ENCODE measurements around the gene MX1. TPM values are rescaled to one million over a fixed set of nuclear protein-coding genes. Genes with fewer than 3 reads are reported as not detected.

Gene MX1
- polyA plus RNA-seq, 2 of the 4 experiments (the other 2 are of a cell fraction) = 0.58 to 0.96 TPM

GRCh38 chr21:41398831-41399230, 27.2 kb upstream of the MX1 start:
- H3K27ac ChIP-seq = no peak overlapping the region
- TF ChIP-seq PBX3 (IDR thresholded peaks at IDR 0.05) (no peak), FOSL2 (IDR thresholded peaks at IDR 0.05) (no peak), FOSL2 (CRISPR knock-in tag; IDR thresholded peaks at IDR 0.05) (no peak), ZSCAN20 (CRISPR knock-in tag; IDR thresholded peaks at IDR 0.05) (no peak), JUNB (IDR thresholded peaks at IDR 0.05) (no peak), POLR2A (IDR thresholded peaks at IDR 0.05; ENCODE audit: low read length) (no peak), GATA3 (IDR thresholded peaks at IDR 0.05; ENCODE audit: borderline replicate concordance) (no peak), MAZ (IDR thresholded peaks at IDR 0.05; ENCODE audit: borderline replicate concordance, low read depth, low read length) (no peak), ESRRA (IDR thresholded peaks at IDR 0.05; ENCODE audit: borderline replicate concordance, low read length) (no peak), EHF (CRISPR knock-in tag; IDR thresholded peaks at IDR 0.05) (no peak)
- TF ChIP-seq, protein P1, sequence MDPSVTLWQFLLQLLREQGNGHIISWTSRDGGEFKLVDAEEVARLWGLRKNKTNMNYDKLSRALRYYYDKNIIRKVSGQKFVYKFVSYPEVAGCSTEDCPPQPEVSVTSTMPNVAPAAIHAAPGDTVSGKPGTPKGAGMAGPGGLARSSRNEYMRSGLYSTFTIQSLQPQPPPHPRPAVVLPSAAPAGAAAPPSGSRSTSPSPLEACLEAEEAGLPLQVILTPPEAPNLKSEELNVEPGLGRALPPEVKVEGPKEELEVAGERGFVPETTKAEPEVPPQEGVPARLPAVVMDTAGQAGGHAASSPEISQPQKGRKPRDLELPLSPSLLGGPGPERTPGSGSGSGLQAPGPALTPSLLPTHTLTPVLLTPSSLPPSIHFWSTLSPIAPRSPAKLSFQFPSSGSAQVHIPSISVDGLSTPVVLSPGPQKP (IDR thresholded peaks at IDR 0.05; ENCODE audit: low read depth, low read length) = no peak
- TF ChIP-seq, protein P2, sequence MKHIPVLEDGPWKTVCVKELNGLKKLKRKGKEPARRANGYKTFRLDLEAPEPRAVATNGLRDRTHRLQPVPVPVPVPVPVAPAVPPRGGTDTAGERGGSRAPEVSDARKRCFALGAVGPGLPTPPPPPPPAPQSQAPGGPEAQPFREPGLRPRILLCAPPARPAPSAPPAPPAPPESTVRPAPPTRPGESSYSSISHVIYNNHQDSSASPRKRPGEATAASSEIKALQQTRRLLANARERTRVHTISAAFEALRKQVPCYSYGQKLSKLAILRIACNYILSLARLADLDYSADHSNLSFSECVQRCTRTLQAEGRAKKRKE (CRISPR knock-in tag; IDR thresholded peaks at IDR 0.05; ENCODE audit: low read depth) = no peak
- TF ChIP-seq, protein P3, sequence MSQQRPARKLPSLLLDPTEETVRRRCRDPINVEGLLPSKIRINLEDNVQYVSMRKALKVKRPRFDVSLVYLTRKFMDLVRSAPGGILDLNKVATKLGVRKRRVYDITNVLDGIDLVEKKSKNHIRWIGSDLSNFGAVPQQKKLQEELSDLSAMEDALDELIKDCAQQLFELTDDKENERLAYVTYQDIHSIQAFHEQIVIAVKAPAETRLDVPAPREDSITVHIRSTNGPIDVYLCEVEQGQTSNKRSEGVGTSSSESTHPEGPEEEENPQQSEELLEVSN (IDR thresholded peaks at IDR 0.05; ENCODE audit: borderline replicate concordance, low read depth) = no peak
- FAIRE-seq (no peak), ATAC-seq (no peak), DNase-seq (ENCODE audit: low read depth in 1 of 2, low spot score in 1 of 2) (no peak)
- WGBS (ENCODE audit: missing lambda C conversion rate) = 70% methylated on average over 16 of the region's 16 CpGs
- CTCF ChIA-PET = no interaction called here
- H3K4me3 ChIP-seq = no peak overlapping the region
- no peaks in the 10 kb centered on the region for H3K4me1 ChIP-seq
- H3K9me3 ChIP-seq = no peaks in the 10 kb centered on the region
- H3K4me2 ChIP-seq = no peak overlapping the region
- POLR2A ChIA-PET = no interaction called here

GRCh38 chr21:41399246-41399800, 26.7 kb upstream of the MX1 start:
- no peak overlapping the region for H3K27ac ChIP-seq
- CTCF ChIA-PET = no interaction called here
- TF ChIP-seq USF2 (IDR thresholded peaks at IDR 0.05) (no peak), CTCF (IDR thresholded peaks at IDR 0.05) (no peak), ZNF302 (CRISPR knock-in tag; IDR thresholded peaks at IDR 0.05) (no peak), MAFK (IDR thresholded peaks at IDR 0.05; ENCODE audit: partially characterized antibody) (no peak), FOXS1 (CRISPR knock-in tag; IDR thresholded peaks at IDR 0.05) (no peak), HOXB5 (CRISPR knock-in tag; IDR thresholded peaks at IDR 0.05) (no peak), HMGXB4 (CRISPR knock-in tag; IDR thresholded peaks at IDR 0.05; ENCODE audit: borderline replicate concordance) (no peak), PHF8 (IDR thresholded peaks at IDR 0.05; ENCODE audit: borderline replicate concordance, low read depth) (no peak), EHMT2 (IDR thresholded peaks at IDR 0.05; ENCODE audit: low read depth) (no peak), HOXA7 (CRISPR knock-in tag; IDR thresholded peaks at IDR 0.05) (no peak), KDM5A (IDR thresholded peaks at IDR 0.05) (no peak), JUN (IDR thresholded peaks at IDR 0.05) (no peak)
- TF ChIP-seq, protein P4, sequence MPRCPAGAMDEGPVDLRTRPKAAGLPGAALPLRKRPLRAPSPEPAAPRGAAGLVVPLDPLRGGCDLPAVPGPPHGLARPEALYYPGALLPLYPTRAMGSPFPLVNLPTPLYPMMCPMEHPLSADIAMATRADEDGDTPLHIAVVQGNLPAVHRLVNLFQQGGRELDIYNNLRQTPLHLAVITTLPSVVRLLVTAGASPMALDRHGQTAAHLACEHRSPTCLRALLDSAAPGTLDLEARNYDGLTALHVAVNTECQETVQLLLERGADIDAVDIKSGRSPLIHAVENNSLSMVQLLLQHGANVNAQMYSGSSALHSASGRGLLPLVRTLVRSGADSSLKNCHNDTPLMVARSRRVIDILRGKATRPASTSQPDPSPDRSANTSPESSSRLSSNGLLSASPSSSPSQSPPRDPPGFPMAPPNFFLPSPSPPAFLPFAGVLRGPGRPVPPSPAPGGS (IDR thresholded peaks at IDR 0.05) = no peak

More at GRCh38 chr21:41399246-41399800, 26.7 kb upstream of the MX1 start:
- FAIRE-seq (no peak), DNase-seq (ENCODE audit: low read depth in 1 of 2, low spot score in 1 of 2) (no peak), ATAC-seq (no peak)
- Histone ChIP-seq H3K4me3 (no peak overlapping the region), H3K9me3 (no peaks in the 10 kb centered on the region), H3K4me2 (no peak overlapping the region), H3K4me1 (no peaks in the 10 kb centered on the region)
- WGBS (ENCODE audit: missing lambda C conversion rate) = 25% methylated on average over 7 of the region's 7 CpGs
- POLR2A ChIA-PET = no interaction called here
